HCT116 (cell line): Measurements from ENCODE around the gene FLNB. TPM values are rescaled to one million over a fixed set of nuclear protein-coding genes. Genes with fewer than 3 reads are reported as not detected.

Experiments
- ATAC-seq: fragments of 200-7000 bp; cut with Tn5 transposase; 2 replicates; pipeline ENCODE4 v1.9.1; 2020; ENCODE audit warnings: mild to moderate bottlenecking, moderate library complexity
- BruUV-seq: library from RNA; stranded (reverse); fragments of 400-500 nt; replicated peaks from 2 replicates; lab custom pipeline; 2021; lab: Mats Ljungman, UMichigan
- CTCF ChIA-PET: fragments of 300-600 bp; sonication (Branson Sonifier 250); formaldehyde crosslinking; loops from one replicate; lab custom pipeline; 2021; ENCODE audit warnings: antibody characterized with exemption; lab: Charles Lee
- POLR2A ChIA-PET: fragments of 300-600, 350-600 bp; sonication (Branson Sonifier 250); formaldehyde crosslinking; loops from one replicate; lab custom pipeline; 2021; ENCODE audit warnings: antibody characterized with exemption; lab: Charles Lee
- RAD21 ChIA-PET, 2 experiments: fragments of 300-600 bp; sonication (Branson Sonifier 250); formaldehyde crosslinking; loops; one replicate each; lab custom pipeline; 2023; ENCODE audit warnings: low total read pairs in 2 of 2; ENCODE audit not compliant: uncharacterized antibody in 2 of 2, unreplicated experiment in 2 of 2, low non-redundant PET in 1 of 2; lab: Charles Lee
- DNase-seq: peaks from one replicate; pipeline ENCODE4 v3.0.0-alpha.2; 2010; ENCODE audit warnings: low read depth, low spot score
- H2AFZ ChIP-seq: fragments of 200-600 bp; shearing (Covaris generic), sonication (generic); 2 replicates; pipeline ENCODE4 v1.6.1; 2017; ENCODE audit warnings: low read depth, mixed run types, mixed read lengths, antibody characterized with exemption, low read length; ENCODE audit not compliant: poor library complexity, severe bottlenecking
- H3K27ac ChIP-seq: 2 replicates; pipeline ENCODE4 v1.5.1; 2012; ENCODE audit warnings: low read depth, low read length
- H3K27me3 ChIP-seq: fragments of 200-600 bp; sonication (generic); 2 replicates; pipeline ENCODE4 v1.6.1; 2016; ENCODE audit warnings: mixed run types, low read length, mixed read lengths; ENCODE audit not compliant: insufficient read depth
- H3K36me3 ChIP-seq, 2 experiments: fragments of 200-500 bp in 1 of 2; fragments of 200-600 bp in 1 of 2; sonication (Bioruptor generic) in 1 of 2; sonication (generic) in 1 of 2; 2 replicates each; pipeline versions ENCODE4 v1.5.1 to v1.6.1; 2014 to 2016; ENCODE audit warnings: low read length in 2 of 2, inconsistent platforms in 1 of 2, mixed read lengths in 1 of 2, mixed run types in 1 of 2; ENCODE audit not compliant: insufficient read depth in 2 of 2, control insufficient read depth in 1 of 2
- H3K4me1 ChIP-seq, 2 experiments: fragments of 200-600 bp in 1 of 2; sonication (generic) in 1 of 2; 2 replicates each; pipeline versions ENCODE4 v1.5.1 to v1.6.1; 2012 to 2017; ENCODE audit warnings: low read length in 2 of 2, inconsistent platforms in 1 of 2, mild to moderate bottlenecking in 1 of 2, mixed read lengths in 1 of 2, mixed run types in 1 of 2, moderate library complexity in 1 of 2; ENCODE audit not compliant: insufficient read depth in 2 of 2, control insufficient read depth in 1 of 2
- H3K4me2 ChIP-seq: fragments of 200-600 bp; sonication (generic); 2 replicates; pipeline ENCODE4 v1.6.1; 2017; ENCODE audit warnings: mixed run types, low read length, mixed read lengths
- H3K4me3 ChIP-seq, 2 experiments: fragments of 200-600 bp in 1 of 2; sonication (generic) in 1 of 2; replicated peaks in 1 of 2; 2 replicates each; pipeline ENCODE4 v1.5.1; 2011 to 2016; ENCODE audit warnings: low read length in 2 of 2, control low read depth in 1 of 2, low read depth in 1 of 2, mild to moderate bottlenecking in 1 of 2, mixed read lengths in 1 of 2, mixed run types in 1 of 2
- H3K79me2 ChIP-seq: fragments of 200-600 bp; sonication (generic); 2 replicates; pipeline ENCODE4 v1.6.1; 2017; ENCODE audit warnings: mild to moderate bottlenecking, mixed run types, low read length, moderate library complexity, mixed read lengths; ENCODE audit not compliant: insufficient read depth
- H3K9ac ChIP-seq: fragments of 200-600 bp; sonication (generic); 2 replicates; pipeline ENCODE4 v1.6.1; 2016; ENCODE audit warnings: low read length, mixed read lengths
- H3K9me2 ChIP-seq: fragments of 200-600 bp; sonication (generic), shearing (Covaris generic); 2 replicates; pipeline ENCODE4 v1.6.1; 2017; ENCODE audit warnings: mixed run types, mild to moderate bottlenecking, moderate library complexity; ENCODE audit not compliant: insufficient read depth
- H3K9me3 ChIP-seq, 2 experiments: fragments of 200-500 bp in 1 of 2; fragments of 200-600 bp in 1 of 2; sonication (Bioruptor generic) in 1 of 2; sonication (generic) in 1 of 2; 2 replicates each; pipeline ENCODE4 v1.6.1; 2014 to 2017; ENCODE audit warnings: low read length in 2 of 2, mixed read lengths in 2 of 2, inconsistent platforms in 1 of 2, low read depth in 1 of 2, mild to moderate bottlenecking in 1 of 2, mixed run types in 1 of 2, moderate library complexity in 1 of 2; ENCODE audit not compliant: control insufficient read depth in 1 of 2, insufficient read depth in 1 of 2
- H4K20me1 ChIP-seq: fragments of 200-600 bp; sonication (generic), shearing (Covaris generic); 2 replicates; pipeline ENCODE4 v1.6.1; 2017; ENCODE audit warnings: mixed run types, mild to moderate bottlenecking, moderate library complexity; ENCODE audit not compliant: insufficient read depth
- CEBPB ChIP-seq: IDR thresholded peaks from 2 replicates; pipeline ENCODE4 v1.6.1; 2012; ENCODE audit warnings: low read depth
- EGR1 ChIP-seq: IDR thresholded peaks from 2 replicates; pipeline ENCODE4 v1.6.1; 2012; ENCODE audit warnings: low read depth
- ELF1 ChIP-seq: IDR thresholded peaks from 2 replicates; pipeline ENCODE4 v1.6.1; 2012; ENCODE audit warnings: low read depth, borderline replicate concordance
- EZH2 ChIP-seq: fragments of 200-600 bp; sonication (generic); IDR thresholded peaks from 2 replicates; pipeline ENCODE4 v1.6.1; 2017; ENCODE audit warnings: antibody characterized with exemption, mixed run types
- EZH2phosphoT487 ChIP-seq: fragments of 200-600 bp; IDR thresholded peaks from 2 replicates; pipeline ENCODE4 v1.6.1; 2018; ENCODE audit warnings: antibody characterized with exemption, borderline replicate concordance
- FOSL1 ChIP-seq: IDR thresholded peaks from 2 replicates; pipeline ENCODE4 v1.6.1; 2012; ENCODE audit warnings: low read depth
- JUND ChIP-seq: IDR thresholded peaks from 2 replicates; pipeline ENCODE4 v1.6.1; 2012
- POLR2AphosphoS5 ChIP-seq: IDR thresholded peaks from 2 replicates; pipeline ENCODE4 v1.6.1; 2011; ENCODE audit warnings: mild to moderate bottlenecking, low read depth, low read length, moderate library complexity
- RAD21 ChIP-seq: IDR thresholded peaks from 2 replicates; pipeline ENCODE4 v1.6.1; 2012; ENCODE audit warnings: low read depth, mild to moderate bottlenecking
- SIN3A ChIP-seq: IDR thresholded peaks from 2 replicates; pipeline ENCODE4 v1.6.1; 2012; ENCODE audit warnings: low read depth
- SP1 ChIP-seq: IDR thresholded peaks from 2 replicates; pipeline ENCODE4 v1.6.1; 2012; ENCODE audit warnings: low read depth
- SRF ChIP-seq: IDR thresholded peaks from 2 replicates; pipeline ENCODE4 v1.6.1; 2012; ENCODE audit warnings: low read depth
- TCF7L2 ChIP-seq: IDR thresholded peaks from 2 replicates; pipeline ENCODE4 v1.7.0; 2011; ENCODE audit warnings: borderline replicate concordance, inconsistent platforms; ENCODE audit not compliant: insufficient read depth, insufficient read length; ENCODE audit errors: extremely low read depth
- ZFX ChIP-seq: fragments of 450-650 bp; IDR thresholded peaks from 2 replicates; pipeline ENCODE4 v1.6.1; 2017
- ZNF274 ChIP-seq: fragments of 200-500 bp; sonication (Bioruptor generic); IDR thresholded peaks from 2 replicates; pipeline ENCODE4 v1.6.1; 2014; ENCODE audit warnings: mild to moderate bottlenecking, low read depth, low read length, inconsistent platforms
- intact Hi-C: fragments of 100-400 bp; cut with micrococcal nuclease; formaldehyde crosslinking; loops from 2 replicates; pipeline ENCODE4 v1.10.0; 2022
- total RNA-seq: library from RNA; stranded (reverse); gene quantifications from one replicate; pipeline ENCODE4 v1.2.1, GENCODE V29; 2021; ENCODE audit not compliant: unreplicated experiment
- TF ChIP-seq, protein P1 (sequence below): IDR thresholded peaks from 2 replicates; pipeline ENCODE4 v1.6.1; 2012
- TF ChIP-seq, protein P2 (sequence below), 3 experiments: fragments of 200-600 bp in 1 of 3; sonication (generic) in 1 of 3; IDR thresholded peaks in 2 of 3; conservative IDR thresholded peaks in 1 of 3; 2 replicates each; pipeline ENCODE4 v1.5.1; 2012 to 2017; ENCODE audit warnings: low read depth in 2 of 3, low read length in 2 of 3, antibody characterized with exemption in 1 of 3, borderline replicate concordance in 1 of 3, control low read depth in 1 of 3, mild to moderate bottlenecking in 1 of 3, mixed read lengths in 1 of 3, mixed run types in 1 of 3, moderate library complexity in 1 of 3; ENCODE audit not compliant: insufficient read depth in 1 of 3
- TF ChIP-seq, protein P3 (sequence below): IDR thresholded peaks from 2 replicates; pipeline ENCODE4 v1.6.1; 2011; ENCODE audit warnings: mild to moderate bottlenecking, low read length, moderate library complexity; ENCODE audit not compliant: insufficient replicate concordance; ENCODE audit errors: extremely low read depth
- TF ChIP-seq, protein P4 (sequence below): IDR thresholded peaks from 2 replicates; pipeline ENCODE4 v1.6.1; 2012

FLNB gene
- total RNA-seq, 1 experiment from 2014 or later, result 116 TPM

DNA sequence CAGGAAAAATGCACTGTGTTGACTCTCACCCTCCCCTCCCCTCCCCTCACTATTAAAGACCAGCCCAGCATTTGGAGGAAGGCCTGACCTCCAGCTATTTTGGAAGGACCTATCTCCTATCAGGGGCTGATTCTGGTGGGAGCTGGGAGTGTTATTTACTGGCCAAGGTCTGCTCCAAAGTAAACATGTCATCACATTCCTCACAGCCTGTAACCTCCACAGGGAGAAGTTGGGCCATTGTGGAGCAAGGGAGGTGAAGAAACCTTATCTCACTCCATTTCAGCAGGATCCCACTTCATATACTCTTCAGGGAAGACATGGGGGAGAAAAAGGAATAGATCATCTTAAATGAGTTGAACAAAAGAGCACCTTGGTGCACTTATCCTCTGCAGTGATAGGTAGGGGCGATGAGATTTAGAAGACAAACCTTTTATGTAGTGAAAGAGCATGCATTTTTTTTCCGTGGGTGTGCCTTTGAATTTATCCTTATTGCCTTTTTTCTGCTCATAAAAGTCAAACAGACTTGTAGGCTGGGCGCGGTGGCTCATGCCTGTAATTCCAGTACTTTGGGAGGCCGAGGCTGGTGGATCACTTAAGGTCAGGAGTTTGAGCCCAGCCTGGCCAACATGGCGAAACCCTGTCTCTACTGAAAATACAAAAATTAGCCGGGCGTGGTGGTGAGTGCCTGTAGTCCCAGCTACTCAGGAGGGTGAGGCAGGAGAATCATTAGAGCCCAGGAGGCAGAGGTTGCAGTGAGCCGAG is 15.6 kb upstream of the FLNB start:
- no peaks in the 10 kb centered on the region for H3K27me3 ChIP-seq
- H4K20me1 ChIP-seq, result no peaks in the 10 kb centered on the region
- ATAC-seq (no peak), DNase-seq (no peak)
- RAD21 ChIA-PET, result no interaction called here
- H3K4me1 ChIP-seq, result peaks cover 5 to 18% of the 10 kb centered on the region in 2 experiments; a peak in 3 of 4 replicates
- H3K4me2 ChIP-seq, result no peak overlapping the region
- H2AFZ ChIP-seq, result peak overlapping the region; percentile 45
- intact Hi-C loops, result no loop called here
- TF ChIP-seq EZH2 (no peak), POLR2AphosphoS5 (no peak), RAD21 (no peak), TCF7L2 (no peak), JUND (no peak), EZH2phosphoT487 (no peak), ELF1 (no peak), SP1 (no peak), CEBPB (no peak), SIN3A (no peak), SRF (no peak), FOSL1 (no peak), ZFX (no peak), EGR1 (no peak), ZNF274 (no peak)
- TF ChIP-seq, protein P1, sequence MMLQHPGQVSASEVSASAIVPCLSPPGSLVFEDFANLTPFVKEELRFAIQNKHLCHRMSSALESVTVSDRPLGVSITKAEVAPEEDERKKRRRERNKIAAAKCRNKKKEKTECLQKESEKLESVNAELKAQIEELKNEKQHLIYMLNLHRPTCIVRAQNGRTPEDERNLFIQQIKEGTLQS, result no peak
- TF ChIP-seq, protein P2, sequence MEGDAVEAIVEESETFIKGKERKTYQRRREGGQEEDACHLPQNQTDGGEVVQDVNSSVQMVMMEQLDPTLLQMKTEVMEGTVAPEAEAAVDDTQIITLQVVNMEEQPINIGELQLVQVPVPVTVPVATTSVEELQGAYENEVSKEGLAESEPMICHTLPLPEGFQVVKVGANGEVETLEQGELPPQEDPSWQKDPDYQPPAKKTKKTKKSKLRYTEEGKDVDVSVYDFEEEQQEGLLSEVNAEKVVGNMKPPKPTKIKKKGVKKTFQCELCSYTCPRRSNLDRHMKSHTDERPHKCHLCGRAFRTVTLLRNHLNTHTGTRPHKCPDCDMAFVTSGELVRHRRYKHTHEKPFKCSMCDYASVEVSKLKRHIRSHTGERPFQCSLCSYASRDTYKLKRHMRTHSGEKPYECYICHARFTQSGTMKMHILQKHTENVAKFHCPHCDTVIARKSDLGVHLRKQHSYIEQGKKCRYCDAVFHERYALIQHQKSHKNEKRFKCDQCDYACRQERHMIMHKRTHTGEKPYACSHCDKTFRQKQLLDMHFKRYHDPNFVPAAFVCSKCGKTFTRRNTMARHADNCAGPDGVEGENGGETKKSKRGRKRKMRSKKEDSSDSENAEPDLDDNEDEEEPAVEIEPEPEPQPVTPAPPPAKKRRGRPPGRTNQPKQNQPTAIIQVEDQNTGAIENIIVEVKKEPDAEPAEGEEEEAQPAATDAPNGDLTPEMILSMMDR (IDR thresholded peaks at IDR 0.05 in 2 of 3, conservative IDR thresholded peaks at IDR 0.05 in 1 of 3; ENCODE audit: borderline replicate concordance in 1 of 3, insufficient read depth in 1 of 3, low read depth in 2 of 3, low read length in 2 of 3), result no peak
- TF ChIP-seq, protein P3, sequence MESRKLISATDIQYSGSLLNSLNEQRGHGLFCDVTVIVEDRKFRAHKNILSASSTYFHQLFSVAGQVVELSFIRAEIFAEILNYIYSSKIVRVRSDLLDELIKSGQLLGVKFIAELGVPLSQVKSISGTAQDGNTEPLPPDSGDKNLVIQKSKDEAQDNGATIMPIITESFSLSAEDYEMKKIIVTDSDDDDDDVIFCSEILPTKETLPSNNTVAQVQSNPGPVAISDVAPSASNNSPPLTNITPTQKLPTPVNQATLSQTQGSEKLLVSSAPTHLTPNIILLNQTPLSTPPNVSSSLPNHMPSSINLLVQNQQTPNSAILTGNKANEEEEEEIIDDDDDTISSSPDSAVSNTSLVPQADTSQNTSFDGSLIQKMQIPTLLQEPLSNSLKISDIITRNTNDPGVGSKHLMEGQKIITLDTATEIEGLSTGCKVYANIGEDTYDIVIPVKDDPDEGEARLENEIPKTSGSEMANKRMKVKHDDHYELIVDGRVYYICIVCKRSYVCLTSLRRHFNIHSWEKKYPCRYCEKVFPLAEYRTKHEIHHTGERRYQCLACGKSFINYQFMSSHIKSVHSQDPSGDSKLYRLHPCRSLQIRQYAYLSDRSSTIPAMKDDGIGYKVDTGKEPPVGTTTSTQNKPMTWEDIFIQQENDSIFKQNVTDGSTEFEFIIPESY, result no peak
- TF ChIP-seq, protein P4, sequence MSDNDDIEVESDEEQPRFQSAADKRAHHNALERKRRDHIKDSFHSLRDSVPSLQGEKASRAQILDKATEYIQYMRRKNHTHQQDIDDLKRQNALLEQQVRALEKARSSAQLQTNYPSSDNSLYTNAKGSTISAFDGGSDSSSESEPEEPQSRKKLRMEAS, result no peak
- H3K9ac ChIP-seq, result no peak overlapping the region
- H3K79me2 ChIP-seq, result no peaks in the 10 kb centered on the region
- BruUV-seq, result no TSS peak
- POLR2A ChIA-PET, result no interaction called here
- H3K9me3 ChIP-seq, result no peaks in the 10 kb centered on the region
- CTCF ChIA-PET, result no interaction called here
- no peaks in the 10 kb centered on the region for H3K9me2 ChIP-seq
- no peak overlapping the region for H3K27ac ChIP-seq
- H3K36me3 ChIP-seq, result no peaks in the 10 kb centered on the region
- H3K4me3 ChIP-seq, result no peak overlapping the region
